ENCODE data around the gene COMMD9.

DNA sequence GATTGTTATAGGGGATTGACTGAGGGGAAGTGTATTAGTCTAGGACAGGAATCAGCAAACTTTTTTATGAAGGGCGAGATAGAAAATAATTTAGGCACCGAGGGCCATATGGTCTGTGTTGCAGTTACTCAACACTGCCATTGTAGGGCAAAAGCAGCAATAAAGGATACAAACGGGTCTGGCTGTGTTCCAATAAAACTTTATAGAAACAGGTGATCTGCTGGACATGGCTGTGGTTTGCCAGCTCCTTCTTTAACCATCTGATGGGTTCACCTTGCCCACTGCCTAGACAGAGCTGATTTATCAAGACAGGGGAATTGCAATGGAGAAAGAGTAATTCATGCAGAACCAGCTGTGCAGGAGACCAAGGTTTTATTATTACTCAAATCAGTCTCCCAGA lies 26.8 kb upstream of the COMMD9 start:
- TF ChIP-seq, protein P1, sequence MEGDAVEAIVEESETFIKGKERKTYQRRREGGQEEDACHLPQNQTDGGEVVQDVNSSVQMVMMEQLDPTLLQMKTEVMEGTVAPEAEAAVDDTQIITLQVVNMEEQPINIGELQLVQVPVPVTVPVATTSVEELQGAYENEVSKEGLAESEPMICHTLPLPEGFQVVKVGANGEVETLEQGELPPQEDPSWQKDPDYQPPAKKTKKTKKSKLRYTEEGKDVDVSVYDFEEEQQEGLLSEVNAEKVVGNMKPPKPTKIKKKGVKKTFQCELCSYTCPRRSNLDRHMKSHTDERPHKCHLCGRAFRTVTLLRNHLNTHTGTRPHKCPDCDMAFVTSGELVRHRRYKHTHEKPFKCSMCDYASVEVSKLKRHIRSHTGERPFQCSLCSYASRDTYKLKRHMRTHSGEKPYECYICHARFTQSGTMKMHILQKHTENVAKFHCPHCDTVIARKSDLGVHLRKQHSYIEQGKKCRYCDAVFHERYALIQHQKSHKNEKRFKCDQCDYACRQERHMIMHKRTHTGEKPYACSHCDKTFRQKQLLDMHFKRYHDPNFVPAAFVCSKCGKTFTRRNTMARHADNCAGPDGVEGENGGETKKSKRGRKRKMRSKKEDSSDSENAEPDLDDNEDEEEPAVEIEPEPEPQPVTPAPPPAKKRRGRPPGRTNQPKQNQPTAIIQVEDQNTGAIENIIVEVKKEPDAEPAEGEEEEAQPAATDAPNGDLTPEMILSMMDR (IDR thresholded peaks at IDR 0.05): no peak
- TF ChIP-seq EP300 (IDR thresholded peaks at IDR 0.05): no peak
